ENCODE measurements around the gene EGF. TPM values are rescaled to one million over a fixed set of nuclear protein-coding genes. Genes with fewer than 3 reads are reported as not detected.
"Not testable (repeated sequence)": the region's sequence is repeated elsewhere in the genome, so short reads cannot be mapped to it uniquely, and the experiment has no call there.

EGF gene
- total RNA-seq, 6 experiments from 2014 or later = 1.1 to 2.2 (median 1.7) TPM

DNA sequence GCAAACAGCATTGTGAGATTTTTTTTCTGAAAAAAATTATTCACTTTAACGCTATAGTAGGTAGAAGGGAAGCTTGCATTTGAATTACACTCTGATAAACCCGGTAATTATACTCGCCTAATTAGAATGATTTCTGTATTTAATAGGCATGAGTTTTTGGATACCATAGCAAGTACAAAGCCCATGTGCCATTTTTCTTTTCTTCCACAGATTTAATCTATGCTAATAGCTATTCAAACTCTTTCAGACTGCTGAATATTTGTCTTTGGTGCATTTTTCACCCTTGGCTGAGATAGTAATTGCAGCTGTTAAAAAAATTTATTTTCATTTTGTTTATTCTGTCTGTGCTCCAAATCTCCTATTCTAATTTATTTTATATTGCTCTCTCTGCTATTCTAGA, 113.0 kb downstream of the EGF start:
- Mint-ChIP-seq H3K27ac (no peak overlapping the region), H3K27me3 (ENCODE audit: insufficient read depth) (peaks cover 3% of the 10 kb centered on the region), H3K4me3 (no peak overlapping the region), H3K4me1 (ENCODE audit: low read depth) (peaks cover 12% of the 10 kb centered on the region), H3K36me3 (ENCODE audit: low read depth) (no peaks in the 10 kb centered on the region), H3K9me3 (no peaks in the 10 kb centered on the region)
- TF ChIP-seq, protein P1, sequence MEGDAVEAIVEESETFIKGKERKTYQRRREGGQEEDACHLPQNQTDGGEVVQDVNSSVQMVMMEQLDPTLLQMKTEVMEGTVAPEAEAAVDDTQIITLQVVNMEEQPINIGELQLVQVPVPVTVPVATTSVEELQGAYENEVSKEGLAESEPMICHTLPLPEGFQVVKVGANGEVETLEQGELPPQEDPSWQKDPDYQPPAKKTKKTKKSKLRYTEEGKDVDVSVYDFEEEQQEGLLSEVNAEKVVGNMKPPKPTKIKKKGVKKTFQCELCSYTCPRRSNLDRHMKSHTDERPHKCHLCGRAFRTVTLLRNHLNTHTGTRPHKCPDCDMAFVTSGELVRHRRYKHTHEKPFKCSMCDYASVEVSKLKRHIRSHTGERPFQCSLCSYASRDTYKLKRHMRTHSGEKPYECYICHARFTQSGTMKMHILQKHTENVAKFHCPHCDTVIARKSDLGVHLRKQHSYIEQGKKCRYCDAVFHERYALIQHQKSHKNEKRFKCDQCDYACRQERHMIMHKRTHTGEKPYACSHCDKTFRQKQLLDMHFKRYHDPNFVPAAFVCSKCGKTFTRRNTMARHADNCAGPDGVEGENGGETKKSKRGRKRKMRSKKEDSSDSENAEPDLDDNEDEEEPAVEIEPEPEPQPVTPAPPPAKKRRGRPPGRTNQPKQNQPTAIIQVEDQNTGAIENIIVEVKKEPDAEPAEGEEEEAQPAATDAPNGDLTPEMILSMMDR (IDR thresholded peaks at IDR 0.05) = no peak
- no peak for DNase-seq

GRCh38 chr4:110032603-110033002, 119.9 kb downstream of the EGF start:
- TF ChIP-seq, protein P1 (IDR thresholded peaks at IDR 0.05) = no peak
- H3K4me1 Mint-ChIP-seq (ENCODE audit: low read depth) = peaks cover 7% of the 10 kb centered on the region; the same call in 1 of the 2 replicates
- no peak overlapping the region for H3K27ac Mint-ChIP-seq
- DNase-seq = no peak
- no peaks in the 10 kb centered on the region for H3K36me3 Mint-ChIP-seq (ENCODE audit: low read depth)
- peaks cover 12% of the 10 kb centered on the region for H3K27me3 Mint-ChIP-seq (ENCODE audit: insufficient read depth)
- no peak overlapping the region for H3K4me3 Mint-ChIP-seq
- no peaks in the 10 kb centered on the region for H3K9me3 Mint-ChIP-seq

GRCh38 chr4:110033355-110034025, 120.8 kb downstream of the EGF start:
- Mint-ChIP-seq H3K4me3 (no peak overlapping the region), H3K4me1 (ENCODE audit: low read depth) (peaks cover 7% of the 10 kb centered on the region; the same call in 1 of the 2 replicates), H3K9me3 (no peaks in the 10 kb centered on the region), H3K27me3 (ENCODE audit: insufficient read depth) (peaks cover 12% of the 10 kb centered on the region), H3K27ac (no peak overlapping the region), H3K36me3 (ENCODE audit: low read depth) (no peaks in the 10 kb centered on the region)
- TF ChIP-seq, protein P1 (IDR thresholded peaks at IDR 0.05) = no peak
- DNase-seq = no peak

DNA sequence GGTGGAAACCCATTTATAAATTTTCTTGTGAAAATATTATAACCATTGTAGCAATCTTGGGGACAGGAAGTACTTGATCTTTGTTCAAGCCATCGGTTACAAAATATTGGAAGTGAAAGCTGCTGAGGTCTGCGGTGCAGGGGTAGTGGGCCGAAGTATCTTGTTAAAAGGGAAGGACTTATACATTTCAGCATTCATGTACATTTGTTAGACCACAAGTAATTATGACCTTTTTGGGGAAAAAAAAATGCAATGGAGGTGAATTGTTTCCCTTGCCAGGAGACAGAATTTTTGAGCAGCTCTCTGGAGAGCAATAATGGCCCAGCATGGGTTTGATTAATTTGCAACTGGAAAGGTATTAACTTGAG, 121.3 kb downstream of the EGF start:
- H3K27ac Mint-ChIP-seq = no peak overlapping the region
- no peaks in the 10 kb centered on the region for H3K36me3 Mint-ChIP-seq (ENCODE audit: low read depth)
- H3K27me3 Mint-ChIP-seq (ENCODE audit: insufficient read depth) = peaks cover 12% of the 10 kb centered on the region
- TF ChIP-seq, protein P1 (IDR thresholded peaks at IDR 0.05) = no peak
- H3K9me3 Mint-ChIP-seq = no peaks in the 10 kb centered on the region
- no peak overlapping the region for H3K4me3 Mint-ChIP-seq
- H3K4me1 Mint-ChIP-seq (ENCODE audit: low read depth) = peaks cover 7% of the 10 kb centered on the region; the same call in 1 of the 2 replicates
- no peak for DNase-seq

DNA sequence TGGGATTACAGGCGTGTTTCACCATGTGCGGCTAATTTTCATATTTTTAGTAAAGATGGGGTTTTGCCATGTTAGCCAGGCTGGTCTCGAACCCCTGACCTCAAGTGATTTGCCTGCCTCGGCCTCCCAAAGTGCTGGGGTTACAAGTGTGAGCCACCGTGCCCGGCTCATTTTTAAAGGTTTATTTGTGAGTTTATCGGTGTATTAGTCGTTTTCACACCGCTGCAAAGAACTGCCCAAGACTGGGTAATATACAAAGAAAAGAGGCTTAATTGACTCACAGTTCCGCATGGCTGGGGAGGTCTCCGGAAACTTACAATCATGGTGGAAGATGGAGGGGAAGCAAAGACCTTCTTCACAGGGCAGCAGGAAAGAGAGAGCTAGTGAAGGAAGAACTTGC, 126.5 kb downstream of the EGF start:
- peaks cover 15% of the 10 kb centered on the region for H3K4me1 Mint-ChIP-seq (ENCODE audit: low read depth)
- H3K36me3 Mint-ChIP-seq (ENCODE audit: low read depth); DNase-seq; H3K9me3 Mint-ChIP-seq; H3K4me3 Mint-ChIP-seq; H3K27ac Mint-ChIP-seq: not testable (repeated sequence)
- H3K27me3 Mint-ChIP-seq (ENCODE audit: insufficient read depth) = peaks cover 12% of the 10 kb centered on the region

- no peaks in the 10 kb centered on the region for H3K36me3 Mint-ChIP-seq (ENCODE audit: low read depth)
- TF ChIP-seq, protein P1 (IDR thresholded peaks at IDR 0.05) = no peak
- no peak overlapping the region for H3K4me3 Mint-ChIP-seq
- DNase-seq = no peak
- H3K9me3 Mint-ChIP-seq = no peaks in the 10 kb centered on the region
- H3K27me3 Mint-ChIP-seq (ENCODE audit: insufficient read depth) = peaks cover 9% of the 10 kb centered on the region; the same call in 1 of the 2 replicates
- H3K27ac Mint-ChIP-seq = no peak overlapping the region
- H3K4me1 Mint-ChIP-seq (ENCODE audit: low read depth) = peaks cover 22% of the 10 kb centered on the region
Observed at GRCh38 chr4:110041735-110042134, 129.1 kb downstream of the EGF start.
